ENCODE measurements around the gene APLF.
"Not testable (repeated sequence)": the region's sequence is repeated elsewhere in the genome, so short reads cannot be mapped to it uniquely, and the experiment has no call there.

The APLF gene

DNA sequence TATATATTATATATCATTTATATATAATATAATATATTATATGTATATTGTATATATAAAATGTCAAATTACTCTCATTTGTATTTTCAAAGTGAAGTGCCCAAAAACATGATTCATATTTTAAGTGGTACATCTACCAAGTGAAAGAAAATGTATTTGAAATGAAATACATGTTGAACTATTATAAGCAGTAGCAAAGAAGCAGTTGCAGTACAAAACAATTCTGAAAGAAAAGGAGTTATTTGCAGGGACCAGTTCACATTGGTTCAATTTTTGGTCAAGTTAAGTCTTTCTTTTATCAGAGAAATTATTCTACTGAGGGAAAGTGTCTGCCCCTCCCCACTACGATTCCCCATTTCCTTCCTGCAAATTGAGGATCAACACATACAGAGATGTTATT, 51.9 kb downstream of the APLF start:
- Mint-ChIP-seq H3K27me3 (ENCODE audit: low read depth) (no peaks in the 10 kb centered on the region), H3K4me1 (no peaks in the 10 kb centered on the region), H3K9me3 (no peaks in the 10 kb centered on the region), H3K36me3 (ENCODE audit: low read depth) (peaks cover 2% of the 10 kb centered on the region), H3K27ac (no peak overlapping the region), H3K4me3 (no peak overlapping the region)
- TF ChIP-seq, protein P1, sequence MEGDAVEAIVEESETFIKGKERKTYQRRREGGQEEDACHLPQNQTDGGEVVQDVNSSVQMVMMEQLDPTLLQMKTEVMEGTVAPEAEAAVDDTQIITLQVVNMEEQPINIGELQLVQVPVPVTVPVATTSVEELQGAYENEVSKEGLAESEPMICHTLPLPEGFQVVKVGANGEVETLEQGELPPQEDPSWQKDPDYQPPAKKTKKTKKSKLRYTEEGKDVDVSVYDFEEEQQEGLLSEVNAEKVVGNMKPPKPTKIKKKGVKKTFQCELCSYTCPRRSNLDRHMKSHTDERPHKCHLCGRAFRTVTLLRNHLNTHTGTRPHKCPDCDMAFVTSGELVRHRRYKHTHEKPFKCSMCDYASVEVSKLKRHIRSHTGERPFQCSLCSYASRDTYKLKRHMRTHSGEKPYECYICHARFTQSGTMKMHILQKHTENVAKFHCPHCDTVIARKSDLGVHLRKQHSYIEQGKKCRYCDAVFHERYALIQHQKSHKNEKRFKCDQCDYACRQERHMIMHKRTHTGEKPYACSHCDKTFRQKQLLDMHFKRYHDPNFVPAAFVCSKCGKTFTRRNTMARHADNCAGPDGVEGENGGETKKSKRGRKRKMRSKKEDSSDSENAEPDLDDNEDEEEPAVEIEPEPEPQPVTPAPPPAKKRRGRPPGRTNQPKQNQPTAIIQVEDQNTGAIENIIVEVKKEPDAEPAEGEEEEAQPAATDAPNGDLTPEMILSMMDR (IDR thresholded peaks at IDR 0.05; ENCODE audit: unreplicated experiment in 3 of 3) = no peak

DNA sequence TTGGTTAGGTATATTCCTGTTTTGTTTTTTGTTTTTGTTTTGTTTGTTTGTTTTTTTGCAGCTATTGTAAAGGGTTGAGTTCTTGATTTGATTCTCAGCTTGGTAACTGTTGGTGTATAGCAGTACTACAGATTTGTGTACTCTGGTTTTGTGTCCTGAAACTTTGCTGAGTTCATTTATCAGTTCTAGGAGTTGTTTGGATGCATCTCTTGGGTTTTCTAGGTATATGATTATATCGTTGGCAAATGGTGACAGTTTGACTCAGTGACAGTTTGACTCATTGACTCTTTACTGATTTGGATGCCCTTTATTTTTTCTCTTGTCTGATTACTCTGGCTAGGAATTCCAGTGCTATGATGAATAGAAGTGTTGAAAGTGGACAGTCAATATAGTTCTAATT, 53.7 kb downstream of the APLF start:
- TF ChIP-seq, protein P1 (IDR thresholded peaks at IDR 0.05; ENCODE audit: unreplicated experiment in 3 of 3) = no peak
- no peak overlapping the region for H3K27ac Mint-ChIP-seq
- H3K4me1 Mint-ChIP-seq = no peaks in the 10 kb centered on the region
- no peak overlapping the region for H3K4me3 Mint-ChIP-seq
- H3K27me3 Mint-ChIP-seq (ENCODE audit: low read depth) = no peaks in the 10 kb centered on the region
- H3K9me3 Mint-ChIP-seq = peaks cover 2% of the 10 kb centered on the region
- peaks cover 7% of the 10 kb centered on the region for H3K36me3 Mint-ChIP-seq (ENCODE audit: low read depth)

DNA sequence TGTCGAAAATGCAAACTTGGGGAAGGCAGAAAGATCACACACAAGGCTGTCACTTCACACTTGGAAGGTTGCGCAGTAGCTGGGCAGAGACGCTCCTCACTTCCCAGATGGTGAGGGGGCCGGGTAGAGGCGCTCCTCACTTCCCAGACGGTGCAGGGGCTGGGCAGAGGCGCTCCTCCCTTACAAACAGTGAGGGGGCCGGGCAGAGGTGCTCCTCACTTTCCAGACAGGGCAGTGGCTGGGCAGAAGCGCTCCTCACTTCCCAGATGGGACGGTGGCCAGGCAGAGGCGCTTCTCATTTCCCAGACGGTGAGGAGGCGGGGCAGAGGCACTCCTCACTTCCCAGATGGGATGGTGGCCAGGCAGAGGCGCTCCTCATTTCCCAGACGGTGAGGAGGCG, 59.6 kb downstream of the APLF start:
- H3K4me1 Mint-ChIP-seq; H3K4me3 Mint-ChIP-seq; H3K9me3 Mint-ChIP-seq; H3K27me3 Mint-ChIP-seq (ENCODE audit: low read depth); H3K27ac Mint-ChIP-seq: not testable (repeated sequence)
- H3K36me3 Mint-ChIP-seq (ENCODE audit: low read depth) = peaks cover 26% of the 10 kb centered on the region

DNA sequence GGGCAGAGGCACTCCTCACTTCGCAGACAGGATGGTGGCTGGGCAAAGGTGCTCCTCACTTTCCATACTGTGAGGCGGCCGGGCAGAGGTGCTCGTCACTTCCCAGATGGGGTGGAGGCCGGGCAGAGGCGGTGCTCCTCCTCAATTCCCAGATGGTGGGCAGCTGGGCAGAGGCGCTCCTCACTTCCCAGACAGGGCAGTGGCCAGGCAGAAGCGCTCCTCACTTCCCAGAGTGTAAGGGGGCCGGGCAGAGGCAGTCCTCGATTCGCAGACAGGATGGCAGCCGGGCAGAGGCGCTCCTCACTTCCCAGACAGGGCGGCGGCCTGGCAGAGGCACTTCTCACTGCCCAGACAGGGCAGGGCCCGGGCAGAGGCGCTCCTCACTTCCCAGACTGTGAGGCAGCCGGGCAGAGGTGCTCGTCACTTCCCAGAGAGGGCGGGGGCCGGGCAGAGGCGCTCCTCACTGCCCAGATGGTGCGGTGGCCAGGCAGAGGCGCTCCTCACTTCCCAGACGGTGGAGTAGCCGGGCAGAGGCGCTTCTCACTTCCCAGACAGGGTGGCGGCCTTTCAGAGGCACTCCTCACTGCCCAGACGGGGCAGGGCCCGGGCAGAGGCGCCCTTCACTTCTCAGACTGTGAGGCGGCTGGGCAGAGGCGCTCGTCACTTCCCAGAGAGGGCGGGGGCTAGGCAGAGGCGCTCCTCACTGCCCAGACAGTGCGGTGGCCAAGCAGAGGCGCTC, 60.1 kb downstream of the APLF start:
- H3K4me3 Mint-ChIP-seq; H3K9me3 Mint-ChIP-seq; H3K27me3 Mint-ChIP-seq (ENCODE audit: low read depth); H3K4me1 Mint-ChIP-seq; H3K27ac Mint-ChIP-seq: not testable (repeated sequence)
- H3K36me3 Mint-ChIP-seq (ENCODE audit: low read depth) = peaks cover 26% of the 10 kb centered on the region

DNA sequence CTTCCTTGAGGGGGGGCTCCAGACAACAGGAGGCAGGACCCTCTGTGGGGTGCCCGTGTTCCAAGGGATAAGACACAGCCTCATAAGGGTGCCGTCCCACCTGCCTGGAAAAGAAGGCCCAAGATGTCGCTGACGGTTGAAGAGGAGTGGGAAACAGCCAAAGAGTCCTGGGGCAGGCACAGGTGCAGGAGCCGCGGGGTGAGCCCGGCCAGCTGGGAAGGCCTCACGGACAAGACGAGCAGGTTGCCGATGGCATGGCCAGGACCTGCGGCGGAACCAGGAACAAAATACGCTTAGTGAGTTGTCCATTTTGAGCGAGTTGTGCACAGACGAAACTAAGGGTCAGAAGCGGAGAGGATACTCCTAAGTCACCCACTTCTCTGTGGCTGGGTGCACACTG, 61.8 kb downstream of the APLF start:
- H3K36me3 Mint-ChIP-seq (ENCODE audit: low read depth) = peaks cover 26% of the 10 kb centered on the region
- H3K4me3 Mint-ChIP-seq; H3K27ac Mint-ChIP-seq; H3K27me3 Mint-ChIP-seq (ENCODE audit: low read depth); H3K4me1 Mint-ChIP-seq; H3K9me3 Mint-ChIP-seq: not testable (repeated sequence)

DNA sequence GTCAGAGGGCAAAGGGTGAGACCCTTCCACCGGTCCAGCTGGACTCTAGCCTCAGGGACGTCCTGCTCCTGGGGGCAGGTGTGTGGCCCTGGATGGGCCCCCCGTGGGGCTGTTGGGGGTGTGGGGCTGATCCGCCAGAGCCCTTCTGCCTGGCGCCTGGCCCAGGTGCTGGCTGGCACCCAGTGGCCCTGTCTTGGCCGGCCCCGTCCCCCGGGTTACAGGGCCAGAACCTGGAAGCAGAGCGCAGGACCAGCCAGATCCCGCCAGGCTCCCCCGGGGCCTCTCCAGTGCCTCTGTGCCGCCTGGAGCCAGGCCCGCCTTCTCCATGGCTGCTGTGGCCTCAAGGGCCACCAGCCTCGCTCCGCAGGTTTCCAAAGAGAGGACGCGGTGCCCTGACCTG, 62.3 kb downstream of the APLF start:
- not testable (repeated sequence) for H3K4me1 Mint-ChIP-seq; H3K27ac Mint-ChIP-seq; H3K9me3 Mint-ChIP-seq; H3K4me3 Mint-ChIP-seq; H3K27me3 Mint-ChIP-seq (ENCODE audit: low read depth)
- H3K36me3 Mint-ChIP-seq (ENCODE audit: low read depth) = peaks cover 23% of the 10 kb centered on the region

DNA sequence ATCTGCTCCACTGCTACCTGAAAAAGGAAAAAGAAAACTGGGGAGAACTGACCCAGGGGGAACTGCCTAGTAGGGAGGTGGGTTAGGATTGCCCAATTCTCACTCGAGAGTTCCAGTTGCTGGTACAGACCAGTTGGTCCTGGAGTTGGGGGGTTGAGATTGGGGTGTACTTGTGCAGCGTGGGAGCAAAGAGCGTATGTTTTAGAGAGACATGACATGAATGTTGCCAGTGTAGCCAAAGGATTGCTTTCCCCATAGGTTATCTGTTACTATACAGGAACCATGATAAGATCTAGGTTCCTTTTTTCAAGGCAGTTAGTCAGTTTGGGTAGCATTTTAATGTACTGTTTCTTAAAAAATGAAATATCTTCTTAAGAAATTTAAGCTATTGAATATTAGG, 68.6 kb downstream of the APLF start:
- Mint-ChIP-seq H3K27ac (no peak overlapping the region), H3K4me3 (no peak overlapping the region), H3K36me3 (ENCODE audit: low read depth) (peaks cover 6% of the 10 kb centered on the region), H3K4me1 (no peaks in the 10 kb centered on the region), H3K9me3 (peaks cover 3% of the 10 kb centered on the region), H3K27me3 (ENCODE audit: low read depth) (no peaks in the 10 kb centered on the region)
- TF ChIP-seq, protein P1 (IDR thresholded peaks at IDR 0.05; ENCODE audit: unreplicated experiment in 3 of 3) = no peak

DNA sequence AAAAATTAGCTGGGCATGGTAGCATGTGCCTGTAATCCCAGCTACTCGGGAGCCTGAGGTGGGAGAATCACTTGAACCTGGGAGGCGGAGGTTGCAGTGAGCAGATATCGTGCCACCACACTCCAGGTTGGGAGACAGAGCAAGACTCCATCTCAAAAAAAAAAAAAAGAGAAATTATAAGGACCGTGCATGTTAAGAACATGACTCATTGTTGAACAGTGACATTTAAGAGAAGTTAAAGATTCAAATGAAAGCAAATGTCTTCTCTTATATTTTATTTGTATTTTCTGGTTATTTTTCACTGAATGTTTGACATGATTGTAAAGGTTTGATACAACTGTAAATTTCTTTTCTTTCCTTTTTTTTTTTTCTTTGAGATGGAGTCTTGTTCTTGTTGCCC, 69.6 kb downstream of the APLF start:
- Mint-ChIP-seq H3K27me3 (ENCODE audit: low read depth) (no peaks in the 10 kb centered on the region), H3K4me3 (no peak overlapping the region), H3K9me3 (peaks cover 3% of the 10 kb centered on the region), H3K27ac (no peak overlapping the region), H3K36me3 (ENCODE audit: low read depth) (peaks cover 6% of the 10 kb centered on the region), H3K4me1 (no peaks in the 10 kb centered on the region)
- TF ChIP-seq, protein P1 (IDR thresholded peaks at IDR 0.05; ENCODE audit: unreplicated experiment in 3 of 3) = no peak

Measured in nephron (organoid).